Fibroblast of gingiva (primary cell): ENCODE data around the gene ZDHHC16.

Source experiments
- DNase-seq: peaks from one replicate; pipeline ENCODE4 v3.0.0-alpha.2; 2011; ENCODE audit warnings: low read depth

The ZDHHC16 gene

DNA sequence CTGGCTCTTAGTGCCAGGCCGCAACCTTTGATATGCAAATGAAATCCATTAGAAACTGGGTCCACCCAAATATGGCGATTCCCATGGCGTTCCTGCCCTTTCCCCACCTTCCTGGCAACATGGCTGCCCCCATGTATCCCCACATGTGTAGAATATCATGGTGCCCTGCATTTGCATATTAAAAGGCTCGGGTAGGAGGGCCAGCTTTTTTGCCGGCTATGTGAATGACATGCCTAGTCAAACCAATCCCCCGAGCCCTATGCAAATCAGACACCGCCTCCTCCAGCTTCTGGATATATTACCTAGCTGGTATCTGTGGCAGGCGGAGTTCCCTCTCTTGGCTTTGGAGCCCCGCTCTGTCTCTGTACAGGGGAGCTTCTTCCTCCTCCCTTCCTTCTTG, 34.0 kb downstream of the ZDHHC16 start:
- DNase-seq = no peak

DNA sequence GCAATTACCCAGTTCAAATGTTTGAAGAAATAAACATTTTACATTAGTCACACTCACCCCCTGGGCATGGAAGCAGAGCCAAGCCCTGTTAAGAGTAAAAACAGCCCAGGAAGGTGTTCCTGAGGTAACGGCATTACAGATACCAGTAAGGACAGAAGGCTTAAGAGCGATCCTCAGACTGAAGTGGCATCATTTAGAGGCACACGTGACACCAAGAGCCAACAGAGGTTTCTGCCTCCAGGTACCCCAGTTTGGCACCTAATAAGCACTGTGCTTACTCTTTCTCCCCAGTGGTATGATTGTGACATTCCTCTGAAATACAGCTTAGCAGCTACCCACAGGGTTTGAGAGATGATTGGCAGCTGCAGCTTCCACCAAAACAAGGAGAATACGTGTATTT, 35.1 kb downstream of the ZDHHC16 start:
- DNase-seq = no peak

DNA sequence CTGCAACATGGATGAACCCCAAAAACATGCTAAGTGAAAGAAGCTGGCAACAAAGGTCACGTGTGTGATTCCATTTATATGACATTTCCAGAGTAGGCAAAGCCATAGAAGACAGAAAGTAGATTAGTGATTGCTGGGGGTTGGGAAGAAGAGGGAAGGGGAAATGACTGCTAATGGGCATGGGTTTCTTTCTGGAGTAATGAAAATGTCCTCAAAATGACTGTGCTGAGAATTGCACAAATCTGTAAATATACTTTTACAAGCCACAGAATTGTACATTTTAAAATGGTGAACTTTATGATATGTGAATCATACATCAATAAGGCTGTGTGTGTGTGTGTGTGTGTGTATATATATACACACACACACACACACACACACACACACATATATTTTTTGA, 36.4 kb downstream of the ZDHHC16 start:
- no peak for DNase-seq

DNA sequence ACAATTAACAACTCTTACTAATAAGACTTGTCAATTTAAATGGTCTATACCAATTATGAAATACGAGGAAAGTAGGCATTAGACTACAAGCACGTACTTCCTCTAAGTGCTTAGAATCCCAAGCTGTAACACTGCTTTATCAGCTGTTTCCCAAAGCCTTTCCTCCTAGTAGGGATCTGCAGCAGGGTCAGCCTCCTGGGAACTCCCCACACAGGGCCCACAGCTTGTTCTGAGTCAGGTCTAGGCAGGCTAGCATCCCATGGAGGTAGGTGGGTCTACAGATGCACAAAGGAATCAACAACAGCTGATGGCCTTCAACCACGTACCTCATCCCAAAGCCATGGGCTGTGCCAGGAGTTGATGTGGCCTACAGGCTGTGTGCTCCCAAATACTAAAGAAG, 37.5 kb downstream of the ZDHHC16 start:
- DNase-seq = no peak

DNA sequence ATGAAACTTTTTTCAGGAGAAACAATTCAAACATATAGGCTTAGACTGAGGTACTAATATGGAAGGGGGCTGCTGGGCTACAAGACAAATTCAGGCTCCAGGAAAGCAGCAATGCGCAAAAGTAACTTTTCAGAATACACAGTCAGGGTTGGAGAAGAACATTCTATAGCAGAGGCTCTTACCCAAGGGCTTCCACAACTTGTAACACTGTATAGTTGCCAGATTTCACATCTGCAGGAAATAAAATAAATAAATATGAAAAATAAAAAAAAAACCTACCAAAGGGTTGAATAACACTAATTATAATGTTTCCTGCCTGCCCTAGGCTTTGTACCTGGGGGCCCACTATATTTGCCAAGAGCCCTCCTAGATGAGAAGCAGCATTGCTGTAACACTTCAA, 37.9 kb downstream of the ZDHHC16 start:
- peak; percentile 53 for DNase-seq

DNA sequence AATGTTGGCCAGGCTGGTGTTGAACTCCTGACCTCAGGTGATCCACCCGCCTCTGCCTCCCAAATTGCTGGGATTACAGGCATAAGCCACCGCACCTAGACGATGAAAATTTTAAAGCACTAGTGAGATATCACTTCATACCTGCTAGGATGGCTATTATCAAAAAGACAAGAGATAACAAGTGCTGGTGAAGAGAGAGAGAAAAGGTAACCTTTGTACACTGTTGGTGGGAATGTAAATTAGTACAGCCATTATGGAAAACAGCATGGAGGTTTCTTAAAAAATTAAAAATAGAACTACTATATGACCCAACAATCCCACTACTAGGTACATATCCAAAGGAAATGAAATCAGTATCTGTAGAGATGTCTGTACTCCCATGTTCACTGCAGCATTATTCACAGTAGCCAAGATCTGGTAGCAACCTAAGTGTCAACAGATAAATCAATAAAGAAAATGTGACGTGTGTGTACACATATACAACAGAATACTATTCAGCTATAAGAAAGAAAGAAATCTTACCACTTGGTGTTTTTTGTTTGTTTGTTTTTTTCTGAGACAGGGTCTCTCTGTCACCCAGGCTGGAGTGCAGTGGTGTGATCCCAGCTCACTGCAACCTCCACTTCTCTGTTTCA, 39.8 kb downstream of the ZDHHC16 start:
- no peak for DNase-seq

DNA sequence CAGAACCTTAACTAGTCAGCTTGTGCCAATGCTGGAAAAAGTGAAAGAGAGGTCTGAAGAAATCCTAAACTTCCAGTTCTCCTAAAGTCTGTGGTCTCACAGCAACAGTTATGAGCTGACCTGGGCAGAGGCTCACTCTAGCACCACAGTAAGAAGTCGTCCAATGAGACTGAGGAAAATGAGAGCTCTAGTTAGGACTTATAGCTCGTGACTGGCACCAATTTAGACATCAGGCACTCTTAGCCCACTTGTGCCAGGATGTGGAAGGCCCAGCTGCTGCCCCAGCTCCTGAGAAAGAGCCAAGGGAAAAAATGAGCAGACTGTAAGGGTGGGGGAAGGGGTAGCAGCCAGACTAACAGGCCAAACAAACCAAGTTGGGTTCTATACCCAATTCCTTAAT, 44.6 kb downstream of the ZDHHC16 start:
- peak; percentile 50 for DNase-seq

DNA sequence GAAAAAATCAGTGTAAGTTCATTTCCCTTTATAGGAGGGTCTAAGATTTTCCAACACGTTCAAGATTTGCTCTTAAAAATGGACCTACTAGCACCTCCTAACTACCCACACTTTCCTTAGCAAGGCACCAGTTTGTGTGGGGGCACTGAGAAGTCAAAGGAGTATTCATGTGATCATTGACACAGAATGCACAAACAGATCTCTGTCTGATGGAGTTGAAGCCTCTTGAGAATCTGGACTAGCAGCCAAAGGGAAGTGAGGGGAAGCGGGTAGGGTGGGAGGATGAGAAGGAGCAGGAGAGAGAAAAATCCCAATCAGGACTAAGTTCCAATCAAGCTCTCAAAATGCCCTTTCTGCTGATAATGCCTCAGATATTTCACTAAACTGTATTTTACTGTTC, 48.2 kb downstream of the ZDHHC16 start:
- DNase-seq = no peak

DNA sequence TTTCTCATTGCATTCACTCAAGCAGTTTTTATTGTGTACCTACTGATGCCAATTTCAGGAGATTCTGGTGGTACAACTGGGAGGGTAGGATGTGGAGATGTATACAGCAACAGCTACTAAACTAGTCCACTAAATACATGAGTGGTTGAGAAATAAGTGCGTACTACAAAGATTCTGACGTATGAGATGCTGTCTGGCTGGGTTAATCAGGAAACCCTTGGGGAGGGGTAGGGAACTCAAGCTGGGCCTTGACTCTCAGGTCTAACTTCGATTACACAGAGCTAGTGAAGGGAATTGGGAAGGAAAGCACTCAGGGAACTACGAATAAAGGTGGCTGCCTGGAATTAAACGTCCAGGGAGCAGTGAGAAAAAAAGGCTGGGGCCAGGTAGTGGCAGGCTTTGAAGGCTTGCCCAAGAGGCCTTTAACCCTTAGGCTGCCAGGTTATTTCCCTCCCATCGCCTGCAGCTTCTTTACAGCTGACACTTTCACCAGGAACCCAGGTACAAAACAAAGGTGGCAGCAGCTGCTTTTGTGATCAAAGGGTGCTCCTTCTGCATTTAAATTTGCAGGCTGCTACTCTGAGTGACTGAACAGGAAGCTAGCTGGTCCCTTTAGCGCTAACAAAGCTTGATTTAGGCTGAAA, 49.0 kb downstream of the ZDHHC16 start:
- peak; percentile 49 for DNase-seq

DNA sequence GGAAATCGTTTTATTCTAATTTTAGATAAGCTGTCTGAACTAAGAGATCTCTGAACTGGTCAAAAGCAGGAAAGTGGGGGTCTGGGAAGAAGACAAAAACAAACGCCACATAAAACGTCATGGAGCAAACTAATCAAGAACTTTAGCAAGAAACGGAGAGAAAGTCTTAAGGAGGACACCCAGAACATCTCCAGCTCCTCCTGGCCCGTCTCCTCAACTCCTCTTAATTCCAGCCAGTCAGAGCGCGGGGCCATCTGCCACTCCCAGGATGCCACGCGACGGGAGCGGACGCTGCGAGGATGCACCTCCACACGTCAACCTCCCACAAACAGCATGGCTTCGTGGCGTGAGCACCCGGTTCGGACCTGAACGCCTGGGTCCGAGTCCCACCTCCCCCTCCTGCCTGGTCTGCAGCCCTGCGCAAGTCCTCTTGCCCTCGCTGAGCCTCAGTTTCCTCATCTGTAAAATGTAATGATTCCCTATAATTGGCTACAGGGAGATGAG, 51.6 kb downstream of the ZDHHC16 start:
- DNase-seq = peak; percentile 80

DNA sequence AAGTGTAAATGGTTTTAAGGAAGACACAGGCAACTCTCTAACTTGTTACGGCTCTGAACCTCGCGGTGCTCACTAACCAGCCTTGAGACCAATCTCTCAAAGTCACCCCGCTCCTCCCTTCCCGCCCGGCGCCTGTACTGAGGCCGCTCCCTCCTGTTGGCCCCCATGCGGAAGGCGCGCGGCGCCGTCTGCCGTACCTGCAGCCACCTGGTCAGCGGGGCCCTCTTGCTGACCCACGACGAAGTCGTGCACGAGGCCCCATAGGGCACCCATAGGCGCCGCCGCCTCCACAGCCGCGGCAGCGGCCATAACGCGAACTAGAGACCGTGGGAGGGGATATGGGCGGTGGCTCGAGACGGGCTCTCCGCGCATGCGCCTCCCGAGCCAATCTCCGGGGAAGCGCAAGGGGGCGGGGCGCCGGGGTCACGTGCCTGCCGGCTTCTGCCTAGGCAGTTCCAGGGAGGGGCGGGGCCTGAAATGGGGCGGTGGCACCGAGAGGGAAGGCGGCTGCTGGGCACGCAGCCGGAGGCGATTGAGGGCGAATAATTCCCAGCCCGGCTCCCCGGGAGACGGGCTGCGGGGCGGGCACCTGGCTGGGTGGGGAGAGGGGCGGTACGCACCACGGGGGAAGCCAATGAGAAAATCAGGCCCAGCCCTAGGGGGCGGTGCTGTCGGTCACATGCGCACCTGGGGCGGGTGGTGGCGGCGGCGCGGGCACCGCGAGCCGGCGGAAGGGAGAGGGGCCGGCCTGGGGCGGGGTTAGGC, 52.3 kb downstream of the ZDHHC16 start, which contains the start of gene MMS19:
Gene MMS19 (minus strand): TSS at position 347 of the 765 bp plus-strand sequence. CDS start 38 bp downstream, at position 309.
- DNase-seq = peak; percentile 99

DNA sequence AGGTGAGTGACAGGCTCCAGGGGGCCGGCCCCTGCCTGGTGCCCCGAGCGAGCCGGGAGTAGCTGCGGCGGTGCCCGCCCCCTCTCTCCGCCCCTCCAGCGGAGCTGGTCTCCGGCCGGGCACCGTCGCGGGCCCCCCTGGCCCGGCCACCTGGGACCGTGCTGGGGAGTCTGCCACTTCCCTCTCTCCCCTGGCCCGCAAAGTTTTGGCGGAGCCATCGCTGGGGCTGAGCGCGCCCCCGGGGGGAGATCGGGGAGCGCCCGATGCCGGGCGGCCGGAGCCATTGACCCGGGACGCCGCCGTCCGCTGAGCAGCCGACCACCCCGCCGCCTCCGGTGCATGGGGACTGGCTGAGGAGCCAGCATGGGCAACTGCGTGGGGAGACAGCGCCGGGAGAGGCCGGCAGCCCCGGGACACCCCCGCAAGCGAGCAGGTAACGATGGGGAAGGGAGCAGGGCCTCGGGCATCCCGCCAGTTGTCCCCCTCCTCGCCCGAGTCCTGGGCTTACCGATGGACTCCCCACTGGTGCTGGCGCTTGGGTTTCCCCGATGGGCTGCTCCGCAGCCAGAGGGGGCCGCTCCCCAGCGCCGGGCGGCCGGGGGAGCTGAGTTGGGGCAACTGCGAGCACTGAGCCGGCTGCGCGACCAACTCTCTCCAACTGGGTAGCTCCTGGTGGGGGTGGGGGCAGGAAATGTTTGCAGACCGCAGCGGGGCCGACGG, 53.0 kb downstream of the ZDHHC16 start, which contains the start of gene UBTD1:
Gene UBTD1 (plus strand): TSS at position 84 of the 720 bp plus-strand sequence. CDS start 280 bp downstream, at position 364.
- DNase-seq = peak; percentile 30

DNA sequence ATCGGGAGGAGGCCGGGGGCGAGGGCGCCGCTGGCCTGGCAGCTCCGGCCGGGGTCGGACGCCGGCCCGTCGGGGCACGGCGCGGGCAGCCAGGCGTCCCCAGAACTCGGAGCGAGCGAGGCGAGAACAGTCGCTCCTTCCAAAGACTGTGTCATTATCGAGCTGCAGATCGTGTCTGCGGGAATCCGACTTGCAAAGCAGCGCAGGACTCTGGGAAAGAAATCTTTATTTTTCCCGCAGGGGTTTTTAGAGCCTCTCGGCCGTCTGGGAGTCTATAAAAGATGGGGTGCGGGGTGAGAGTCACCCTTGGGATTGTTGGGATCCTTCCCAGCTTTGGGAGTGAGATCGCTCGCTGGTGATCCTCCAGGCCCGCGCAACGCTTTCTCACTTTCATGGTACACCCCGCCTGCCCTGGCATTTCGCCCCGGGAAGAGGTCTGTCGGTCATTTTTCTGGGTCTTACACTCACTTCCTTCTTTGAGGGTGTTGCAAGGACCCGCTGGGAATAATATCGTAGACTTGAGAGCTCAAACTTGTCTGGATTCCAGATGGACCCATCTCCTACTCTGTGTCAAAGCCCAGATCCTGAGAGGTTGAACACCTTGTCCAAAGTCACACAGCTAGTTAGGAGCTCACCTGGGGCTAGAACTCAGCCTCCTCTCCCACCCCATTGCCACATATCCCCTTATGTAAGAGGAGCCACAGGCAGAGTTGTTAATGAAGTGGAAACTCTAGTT, 53.8 kb downstream of the ZDHHC16 start:
- DNase-seq = peak; percentile 84

DNA sequence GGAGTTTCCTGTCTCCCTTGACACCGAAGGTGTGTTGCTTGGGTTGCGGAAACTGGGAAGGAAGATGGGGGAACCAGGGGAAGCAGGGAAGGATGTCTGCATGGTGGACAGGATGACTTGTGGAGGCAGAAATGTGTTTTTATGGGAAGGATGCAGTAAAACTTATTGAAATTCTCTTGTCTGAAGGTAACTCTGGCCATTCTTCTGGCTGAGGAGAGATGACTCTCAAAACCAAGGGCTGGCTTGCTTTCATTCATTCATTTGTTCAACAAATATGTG, 54.3 kb downstream of the ZDHHC16 start:
- no peak for DNase-seq

DNA sequence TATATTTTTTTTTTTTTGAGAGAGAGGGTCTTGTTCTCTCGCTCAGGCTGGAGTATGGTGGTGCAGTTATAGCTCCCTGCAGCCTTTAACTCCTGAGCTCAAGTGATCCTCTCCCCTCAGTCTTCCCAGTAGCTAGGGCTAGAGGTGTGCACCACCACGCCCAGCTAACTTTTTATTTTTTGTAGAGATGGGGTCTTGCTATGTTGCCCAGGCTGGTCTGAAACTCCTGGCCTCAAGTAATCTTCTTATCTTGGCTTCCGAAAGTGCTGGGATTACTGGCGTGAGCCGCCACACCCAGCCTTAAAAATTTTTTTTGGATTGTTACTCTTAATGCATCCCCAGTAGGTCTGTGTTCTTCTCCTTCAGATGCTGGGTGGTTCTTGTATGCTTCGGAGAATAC, 56.9 kb downstream of the ZDHHC16 start:
- DNase-seq = no peak

DNA sequence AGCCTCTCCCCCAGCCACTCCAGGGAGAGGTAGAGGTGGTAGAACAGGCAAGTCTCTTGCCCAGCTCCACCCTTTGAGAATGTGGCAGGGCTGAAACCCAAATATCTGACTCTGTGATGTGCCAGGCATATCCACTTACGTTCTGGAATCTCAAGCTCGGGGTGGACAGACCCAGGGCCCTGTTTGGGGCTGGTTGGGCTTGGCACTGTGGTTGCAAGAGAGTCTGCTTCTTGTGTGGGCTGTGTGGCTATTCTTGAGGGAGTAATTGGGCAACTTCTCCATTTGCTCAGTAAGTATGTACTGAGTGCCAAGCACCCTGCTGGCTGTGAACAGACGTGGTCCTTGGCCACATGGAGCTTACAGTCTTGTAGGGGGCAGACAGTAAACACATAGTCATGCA, 57.4 kb downstream of the ZDHHC16 start:
- DNase-seq = peak; percentile 88

DNA sequence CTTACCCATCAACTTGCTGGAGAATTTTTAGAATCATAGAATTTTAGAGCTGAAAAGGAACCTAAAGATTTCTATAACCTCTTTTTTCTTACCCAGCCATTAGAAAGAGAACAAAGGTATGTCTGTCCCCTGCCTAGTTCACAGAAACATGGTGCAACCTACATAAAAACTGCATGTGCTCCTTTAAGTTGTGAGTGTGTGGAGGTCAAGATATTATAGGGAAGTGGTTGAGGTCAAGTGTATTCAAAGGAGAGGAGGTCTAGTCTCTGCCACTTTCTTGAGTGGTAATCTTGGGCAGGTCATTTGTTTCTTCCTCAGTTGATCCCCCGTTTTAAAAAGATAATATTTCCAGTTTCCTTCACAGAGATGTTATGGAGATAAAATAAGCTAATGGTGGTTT, 59.2 kb downstream of the ZDHHC16 start:
- no peak for DNase-seq

DNA sequence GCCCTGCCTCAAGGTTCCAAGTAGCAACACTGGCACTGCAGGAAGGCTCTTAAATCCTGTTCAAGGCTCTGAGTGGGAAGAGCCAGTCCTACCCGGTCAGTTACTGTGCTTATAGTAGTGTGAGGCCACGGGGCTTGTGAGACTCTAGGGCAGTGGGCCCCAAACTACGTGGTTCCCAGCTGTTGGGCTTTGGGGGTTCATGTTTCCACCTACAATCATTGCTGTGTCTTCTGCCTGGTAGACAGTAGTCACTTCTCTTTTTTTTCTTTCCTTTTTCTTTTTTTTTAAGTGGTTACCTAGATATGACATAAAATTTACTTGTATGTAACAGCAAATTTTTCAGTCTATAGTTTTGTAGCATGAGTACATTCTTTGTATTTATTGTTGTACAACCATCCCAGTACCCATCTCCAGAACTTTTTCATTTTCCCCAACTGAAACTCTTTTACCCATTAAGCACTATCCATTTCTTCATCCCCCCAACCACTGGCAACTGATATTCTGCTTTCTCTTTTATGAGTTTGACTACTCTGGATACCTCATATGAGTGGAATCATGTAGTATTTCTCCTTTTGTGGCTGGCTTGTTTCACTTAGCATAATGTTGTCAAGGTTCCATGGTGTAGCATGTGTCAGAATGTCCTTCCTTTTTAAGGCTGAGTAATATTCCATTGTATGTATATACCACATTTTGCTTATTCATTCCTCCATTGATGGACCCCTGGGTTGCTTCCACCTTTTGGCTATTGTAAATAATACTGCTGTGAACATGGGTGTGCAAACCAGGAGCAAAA, 60.4 kb downstream of the ZDHHC16 start:
- no peak for DNase-seq
